ENCODE data around the gene FAM200C. TPM values are rescaled to one million over a fixed set of nuclear protein-coding genes. Genes with fewer than 3 reads are reported as not detected.

The FAM200C gene
- total and polyA plus RNA-seq, 8 donors, result 0.29 to 7.2 (median 1.6) TPM

GRCh38 chr5:160349935-160350303, 49.9 kb downstream of the FAM200C start:
- H3K4me3 ChIP-seq, result no peak overlapping the region
- H3K27ac ChIP-seq, result no peak overlapping the region
- DNase-seq, result no peak
- TF ChIP-seq EP300 (IDR thresholded peaks at IDR 0.05) (no peak), POLR2AphosphoS5 (IDR thresholded peaks at IDR 0.05) (no peak), POLR2A (IDR thresholded peaks at IDR 0.05) (no peak)
- TF ChIP-seq, protein P1, sequence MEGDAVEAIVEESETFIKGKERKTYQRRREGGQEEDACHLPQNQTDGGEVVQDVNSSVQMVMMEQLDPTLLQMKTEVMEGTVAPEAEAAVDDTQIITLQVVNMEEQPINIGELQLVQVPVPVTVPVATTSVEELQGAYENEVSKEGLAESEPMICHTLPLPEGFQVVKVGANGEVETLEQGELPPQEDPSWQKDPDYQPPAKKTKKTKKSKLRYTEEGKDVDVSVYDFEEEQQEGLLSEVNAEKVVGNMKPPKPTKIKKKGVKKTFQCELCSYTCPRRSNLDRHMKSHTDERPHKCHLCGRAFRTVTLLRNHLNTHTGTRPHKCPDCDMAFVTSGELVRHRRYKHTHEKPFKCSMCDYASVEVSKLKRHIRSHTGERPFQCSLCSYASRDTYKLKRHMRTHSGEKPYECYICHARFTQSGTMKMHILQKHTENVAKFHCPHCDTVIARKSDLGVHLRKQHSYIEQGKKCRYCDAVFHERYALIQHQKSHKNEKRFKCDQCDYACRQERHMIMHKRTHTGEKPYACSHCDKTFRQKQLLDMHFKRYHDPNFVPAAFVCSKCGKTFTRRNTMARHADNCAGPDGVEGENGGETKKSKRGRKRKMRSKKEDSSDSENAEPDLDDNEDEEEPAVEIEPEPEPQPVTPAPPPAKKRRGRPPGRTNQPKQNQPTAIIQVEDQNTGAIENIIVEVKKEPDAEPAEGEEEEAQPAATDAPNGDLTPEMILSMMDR (IDR thresholded peaks at IDR 0.05), result no peak
- peaks cover 3 to 7% (median 6%) of the 10 kb centered on the region in 4 donors for H3K4me1 ChIP-seq
- intact Hi-C loops (cut with DNase I; ENCODE audit: low total_unique reads), result loop anchor here (5.0 to 10.0 kb wide), 2 partner anchors 153 to 325 kb away; no protein-coding TSS in a partner anchor
- no peaks in the 10 kb centered on the region for H3K9me3 ChIP-seq
- peaks cover 0 to 10% (median 1%) of the 10 kb centered on the region in 4 donors for H3K36me3 ChIP-seq
- H3K27me3 ChIP-seq, result peaks cover 0 to 3% (median 0%) of the 10 kb centered on the region in 3 donors
- 75 to 82% (median 78%) methylated on average over 4 of the region's 4 CpGs for WGBS, 5 donors

- Histone ChIP-seq H3K4me3 (no peak overlapping the region), H3K27ac (no peak overlapping the region), H3K4me1 (peaks cover 4 to 9% (median 8%) of the 10 kb centered on the region in 4 donors), H3K36me3 (peaks cover 0 to 10% (median 1%) of the 10 kb centered on the region in 4 donors), H3K9me3 (no peaks in the 10 kb centered on the region), H3K27me3 (peaks cover 0 to 4% (median 0%) of the 10 kb centered on the region in 3 donors)
- intact Hi-C loops (cut with DNase I; ENCODE audit: low total_unique reads), result loop anchor here (5.0 to 10.0 kb wide), 2 partner anchors 152 to 325 kb away; no protein-coding TSS in a partner anchor
- DNase-seq, result no peak
- 92 to 95% (median 94%) methylated on average over 26 to 27 of the region's 27 CpGs for WGBS, 5 donors
- TF ChIP-seq POLR2AphosphoS5 (IDR thresholded peaks at IDR 0.05), result no peak
- TF ChIP-seq EP300 (IDR thresholded peaks at IDR 0.05), result no peak
- no peak for TF ChIP-seq POLR2A (IDR thresholded peaks at IDR 0.05)
- TF ChIP-seq, protein P1 (IDR thresholded peaks at IDR 0.05), result no peak
Observed at GRCh38 chr5:160349249-160349934, 50.5 kb downstream of the FAM200C start.

- Histone ChIP-seq H3K27me3 (peaks cover 0 to 4% (median 0%) of the 10 kb centered on the region in 3 donors), H3K27ac (no peak overlapping the region), H3K9me3 (no peaks in the 10 kb centered on the region), H3K36me3 (peaks cover 0 to 10% (median 1%) of the 10 kb centered on the region in 4 donors), H3K4me1 (peaks cover 4 to 9% (median 8%) of the 10 kb centered on the region in 4 donors), H3K4me3 (no peak overlapping the region)
- DNase-seq, result no peak
- TF ChIP-seq POLR2AphosphoS5 (IDR thresholded peaks at IDR 0.05) (no peak), EP300 (IDR thresholded peaks at IDR 0.05) (no peak), POLR2A (IDR thresholded peaks at IDR 0.05) (no peak)
- TF ChIP-seq, protein P1 (IDR thresholded peaks at IDR 0.05), result no peak
- WGBS, 5 donors, result 74 to 88% (median 75%) methylated on average over 11 of the region's 11 CpGs
- intact Hi-C loops (cut with DNase I; ENCODE audit: low total_unique reads), result loop anchor here (5.0 to 10.0 kb wide), 2 partner anchors 151 to 323 kb away; no protein-coding TSS in a partner anchor
Observed at GRCh38 chr5:160348080-160348479, 51.8 kb downstream of the FAM200C start.

GRCh38 chr5:160347448-160347847, 52.4 kb downstream of the FAM200C start:
- peak in 1 of 2 donors; percentile 48 for DNase-seq
- Histone ChIP-seq H3K4me1 (peaks cover 4 to 9% (median 8%) of the 10 kb centered on the region in 4 donors), H3K27me3 (peaks cover 0 to 4% (median 0%) of the 10 kb centered on the region in 3 donors), H3K4me3 (no peak overlapping the region), H3K36me3 (peaks cover 0 to 10% (median 1%) of the 10 kb centered on the region in 4 donors), H3K9me3 (no peaks in the 10 kb centered on the region), H3K27ac (no peak overlapping the region)
- intact Hi-C loops (cut with DNase I; ENCODE audit: low total_unique reads), result loop anchor here (5.0 to 10.0 kb wide), 2 partner anchors 150 to 323 kb away; no protein-coding TSS in a partner anchor
- TF ChIP-seq, protein P1 (IDR thresholded peaks at IDR 0.05), result no peak
- no peak for TF ChIP-seq EP300 (IDR thresholded peaks at IDR 0.05)
- WGBS, 5 donors, result 64 to 75% (median 72%) methylated on average over 6 of the region's 6 CpGs

Other genes starting within 250 kb of the FAM200C start
- 1 to 10 TPM in 1 of 5 donors, not detected in 4; 6.1 TPM for gene FABP6, start 170.5 kb downstream of the FAM200C start, total RNA-seq
- 1 to 10 TPM in 1 of 3 donors, under 1 TPM in 1, not detected in 1; 0.50 to 1.9 TPM for gene FABP6, start 170.5 kb downstream of the FAM200C start, polyA plus RNA-seq
- gene CCNJL, start 87.5 kb downstream of the FAM200C start, total RNA-seq, result 100 to 1,000 TPM in 1 of 5 donors, 1 to 10 TPM in 4; 1.4 to 104 (median 4.5) TPM
- 1 to 10 TPM; 2.4 to 4.5 (median 2.6) TPM for gene CCNJL, start 87.5 kb downstream of the FAM200C start, polyA plus RNA-seq
- 1 to 10 TPM in 2 of 5 donors, under 1 TPM in 1, not detected in 2; 0.45 to 4.0 (median 2.6) TPM for gene C1QTNF2, start 29.4 kb downstream of the FAM200C start, total RNA-seq
- gene C1QTNF2, start 29.4 kb downstream of the FAM200C start, polyA plus RNA-seq, result 1 to 10 TPM in 1 of 3 donors, under 1 TPM in 2; 0.53 to 1.7 (median 0.61) TPM
- 10 to 100 TPM; 26.8 to 66.8 (median 33.8) TPM for gene SLU7, start 19.0 kb upstream of the FAM200C start, total RNA-seq
- 10 to 100 TPM; 26.3 to 54.8 (median 28.7) TPM for gene SLU7, start 19.0 kb upstream of the FAM200C start, polyA plus RNA-seq
- 10 to 100 TPM in 3 of 5 donors, 1 to 10 TPM in 1, not detected in 1; 2.3 to 27.0 (median 20.8) TPM for gene PTTG1, start 21.8 kb upstream of the FAM200C start, total RNA-seq
- gene PTTG1, start 21.8 kb upstream of the FAM200C start, polyA plus RNA-seq, result 100 to 1,000 TPM in 1 of 3 donors, 10 to 100 TPM in 2; 17.4 to 104 (median 23.9) TPM